Naive B cell (primary cell): ENCODE data around the gene ATM. TPM values are rescaled to one million over a fixed set of nuclear protein-coding genes. Genes with fewer than 3 reads are reported as not detected.
A peak's percentile ranks its signal among the peaks of the same experiment; 100 is the strongest.

Source experiments
- ATAC-seq, 2 donors: fragments of 150-1000 bp; cut with Tn5 transposase; 2 replicates each; pipeline ENCODE4 v1.10.0; 2021; ENCODE audit warnings: low read depth in 2 of 2, mild to moderate bottlenecking in 2 of 2, moderate library complexity in 2 of 2
- DNase-seq: peaks from one replicate; pipeline ENCODE4 v3.0.0; 2022
- H3K27ac Mint-ChIP-seq, 6 donors: one replicate each; pipeline ENCODE4 v1.8.0; 2020 to 2022; ENCODE audit warnings: mild to moderate bottlenecking in 6 of 6, mixed read lengths in 6 of 6, moderate library complexity in 5 of 6, inconsistent platforms in 2 of 6
- H3K27me3 Mint-ChIP-seq, 3 donors: one replicate each; pipeline ENCODE4 v1.8.0; 2021 to 2022; ENCODE audit warnings: mixed read lengths in 3 of 3, mild to moderate bottlenecking in 1 of 3
- H3K36me3 Mint-ChIP-seq, 2 donors: one replicate each; pipeline ENCODE4 v1.8.0; 2020 to 2022; ENCODE audit warnings: mixed read lengths in 2 of 2, inconsistent platforms in 1 of 2, mild to moderate bottlenecking in 1 of 2
- H3K4me1 Mint-ChIP-seq, 3 donors: one replicate each; pipeline ENCODE4 v1.8.0; 2020 to 2022; ENCODE audit warnings: mixed read lengths in 3 of 3, inconsistent platforms in 1 of 3, mild to moderate bottlenecking in 1 of 3, moderate library complexity in 1 of 3
- H3K4me3 Mint-ChIP-seq, 8 donors: one replicate each; pipeline ENCODE4 v1.8.0; 2020 to 2022; ENCODE audit warnings: mild to moderate bottlenecking in 8 of 8, mixed read lengths in 8 of 8, moderate library complexity in 8 of 8, inconsistent platforms in 2 of 8
- H3K9me3 Mint-ChIP-seq, 7 donors: one replicate each; pipeline ENCODE4 v1.8.0; 2020 to 2022; ENCODE audit warnings: mixed read lengths in 7 of 7, mild to moderate bottlenecking in 5 of 7, inconsistent platforms in 2 of 7, moderate library complexity in 1 of 7
- polyA plus RNA-seq, 6 donors: library from polyadenylated mRNA; unstranded; fragments of 300-500 nt; fragmentation: Illumina TruSeq; gene quantifications; one replicate each; pipeline ENCODE4 v1.2.3, GENCODE V29; 2021; ENCODE audit warnings: low read depth in 6 of 6

Gene ATM
- polyA plus RNA-seq, 6 donors from 2014 or later, result 36.3 to 68.2 (median 48.4) TPM

DNA sequence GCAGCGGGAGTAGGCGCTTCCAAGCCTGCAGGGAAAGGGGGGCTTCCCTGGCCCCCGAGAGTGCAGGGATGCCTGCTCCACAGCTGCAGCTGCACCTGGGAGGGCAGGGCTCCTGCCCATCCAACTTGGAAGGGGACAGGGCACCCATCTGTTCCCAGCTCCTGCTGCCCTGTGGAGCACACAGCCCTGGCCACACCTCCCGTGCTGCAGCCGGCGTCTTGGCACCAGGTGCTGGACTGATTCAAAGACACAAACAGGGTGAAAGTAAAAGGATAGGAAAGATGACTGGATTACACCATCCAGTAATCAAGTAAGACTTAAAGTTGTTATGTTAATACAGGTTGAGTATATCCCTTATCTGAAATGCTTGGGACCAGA is 15.2 kb upstream of the ATM start:
- Mint-ChIP-seq H3K9me3 (peaks cover 8 to 40% (median 27%) of the 10 kb centered on the region in 7 donors), H3K27ac (peak overlapping the region in 1 of 6 donors; percentile 65), H3K36me3 (peaks cover 43 to 55% of the 10 kb centered on the region in 2 donors), H3K27me3 (no peaks in the 10 kb centered on the region), H3K4me1 (peaks cover 13 to 50% (median 49%) of the 10 kb centered on the region in 3 donors), H3K4me3 (no peak overlapping the region)
- ATAC-seq (no peak), DNase-seq (no peak)

DNA sequence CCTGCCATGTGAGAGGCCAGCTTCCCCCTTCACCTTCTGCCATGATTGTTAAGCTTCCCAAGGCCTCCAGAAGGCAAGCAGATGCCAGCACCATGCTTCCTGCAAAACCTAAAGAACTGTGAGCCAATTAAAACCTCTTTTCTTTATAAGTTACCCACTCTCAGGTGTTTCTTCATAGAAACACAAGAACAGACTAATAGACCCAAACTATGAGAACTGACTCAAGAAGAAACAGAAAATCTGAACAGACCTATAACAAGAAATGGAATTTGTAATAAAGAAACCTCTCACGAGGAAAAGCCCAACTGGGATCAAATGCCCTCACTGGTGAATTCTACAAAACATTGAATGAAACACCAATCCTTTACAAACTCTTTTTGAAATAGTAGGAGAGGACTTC is 12.4 kb upstream of the ATM start:
- Mint-ChIP-seq H3K4me1 (peaks cover 9 to 52% (median 51%) of the 10 kb centered on the region in 3 donors), H3K27ac (peak overlapping the region in 3 of 6 donors; percentile 31 to 86 (median 32)), H3K36me3 (peaks cover 26 to 33% of the 10 kb centered on the region in 2 donors), H3K4me3 (no peak overlapping the region), H3K9me3 (peaks cover 0 to 21% (median 9%) of the 10 kb centered on the region in 7 donors), H3K27me3 (no peaks in the 10 kb centered on the region)
- DNase-seq (no peak), ATAC-seq (no peak)

DNA sequence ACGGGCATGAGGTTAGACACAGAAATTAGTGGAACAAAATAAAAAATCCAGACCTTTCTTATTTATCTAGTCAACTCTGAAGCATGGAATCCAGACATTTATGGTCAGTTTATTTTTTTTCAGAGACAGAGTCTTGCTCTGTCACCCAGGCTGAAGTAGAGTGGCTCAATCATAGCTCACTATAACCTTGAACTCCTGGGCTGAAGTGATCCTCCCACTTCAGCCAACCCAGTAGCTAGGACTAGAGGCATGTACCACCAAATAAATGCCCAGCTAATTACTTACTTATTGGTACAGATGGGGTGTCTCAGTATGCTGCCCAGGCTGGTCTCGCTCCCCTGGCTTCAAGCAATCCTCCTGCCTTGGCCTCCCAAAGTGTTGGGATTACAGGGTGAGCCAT is 9.1 kb upstream of the ATM start:
- H3K27me3 Mint-ChIP-seq, result no peaks in the 10 kb centered on the region
- ATAC-seq (no peak), DNase-seq (no peak)
- peaks cover 13 to 17% of the 10 kb centered on the region in 2 donors for H3K36me3 Mint-ChIP-seq
- peaks cover 24 to 71% (median 64%) of the 10 kb centered on the region in 3 donors for H3K4me1 Mint-ChIP-seq
- H3K27ac Mint-ChIP-seq, result peak overlapping the region in 2 of 6 donors; percentile 10 to 14
- no peak overlapping the region for H3K4me3 Mint-ChIP-seq
- H3K9me3 Mint-ChIP-seq, result peaks cover 0 to 5% (median under 1%) of the 10 kb centered on the region in 7 donors

DNA sequence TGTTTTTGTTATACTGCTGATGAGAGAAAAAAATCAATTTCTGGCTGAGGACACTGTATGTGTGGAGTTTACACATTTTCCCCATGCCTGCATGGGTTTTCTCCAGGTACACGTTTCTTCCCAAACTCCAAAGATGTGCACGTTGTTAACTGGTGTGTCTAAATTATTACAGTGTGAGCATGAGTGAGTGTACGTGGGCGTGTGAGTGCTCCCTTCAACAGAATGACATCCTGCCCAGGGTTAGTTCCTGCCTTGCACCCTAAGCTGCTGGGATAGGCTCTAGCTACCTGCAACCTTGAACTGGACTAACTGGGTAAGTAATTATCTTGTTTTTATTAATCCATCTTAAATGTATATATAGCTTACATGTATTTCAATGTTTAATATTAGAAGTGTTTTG is 5.9 kb upstream of the ATM start:
- Mint-ChIP-seq H3K9me3 (no peaks in the 10 kb centered on the region), H3K4me1 (peaks cover 54 to 79% (median 75%) of the 10 kb centered on the region in 3 donors), H3K27me3 (no peaks in the 10 kb centered on the region), H3K36me3 (peaks cover 9% of the 10 kb centered on the region in 2 donors), H3K4me3 (no peak overlapping the region), H3K27ac (peak overlapping the region in 2 of 6 donors; percentile 45 to 62)
- no peak for DNase-seq
- no peak for ATAC-seq

DNA sequence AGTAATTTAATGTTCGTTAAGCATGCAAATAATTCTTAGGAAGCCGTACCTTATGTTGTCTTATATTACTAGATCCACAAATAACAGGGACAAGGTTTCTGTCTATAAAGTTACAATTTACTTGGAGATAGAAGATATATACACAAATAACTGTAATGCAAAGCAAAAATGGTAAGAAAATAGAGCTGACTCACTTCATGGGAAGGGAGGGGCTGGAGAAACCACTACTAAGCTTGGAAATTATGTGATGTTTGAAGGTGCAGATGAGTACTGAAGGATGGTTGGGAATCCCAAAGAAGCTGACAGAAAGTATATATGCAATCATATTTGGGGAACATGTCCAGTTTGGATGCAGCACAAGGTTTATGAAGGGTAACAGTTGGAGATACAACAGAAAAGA is 4.4 kb upstream of the ATM start:
- Mint-ChIP-seq H3K9me3 (no peaks in the 10 kb centered on the region), H3K4me3 (peak overlapping the region in 1 of 8 donors; percentile 68), H3K27me3 (no peaks in the 10 kb centered on the region), H3K27ac (peak overlapping the region in 2 of 6 donors; percentile 4 to 26), H3K4me1 (peaks cover 57 to 70% (median 69%) of the 10 kb centered on the region in 3 donors), H3K36me3 (peaks cover 9% of the 10 kb centered on the region in 2 donors)
- DNase-seq (no peak), ATAC-seq (no peak)

DNA sequence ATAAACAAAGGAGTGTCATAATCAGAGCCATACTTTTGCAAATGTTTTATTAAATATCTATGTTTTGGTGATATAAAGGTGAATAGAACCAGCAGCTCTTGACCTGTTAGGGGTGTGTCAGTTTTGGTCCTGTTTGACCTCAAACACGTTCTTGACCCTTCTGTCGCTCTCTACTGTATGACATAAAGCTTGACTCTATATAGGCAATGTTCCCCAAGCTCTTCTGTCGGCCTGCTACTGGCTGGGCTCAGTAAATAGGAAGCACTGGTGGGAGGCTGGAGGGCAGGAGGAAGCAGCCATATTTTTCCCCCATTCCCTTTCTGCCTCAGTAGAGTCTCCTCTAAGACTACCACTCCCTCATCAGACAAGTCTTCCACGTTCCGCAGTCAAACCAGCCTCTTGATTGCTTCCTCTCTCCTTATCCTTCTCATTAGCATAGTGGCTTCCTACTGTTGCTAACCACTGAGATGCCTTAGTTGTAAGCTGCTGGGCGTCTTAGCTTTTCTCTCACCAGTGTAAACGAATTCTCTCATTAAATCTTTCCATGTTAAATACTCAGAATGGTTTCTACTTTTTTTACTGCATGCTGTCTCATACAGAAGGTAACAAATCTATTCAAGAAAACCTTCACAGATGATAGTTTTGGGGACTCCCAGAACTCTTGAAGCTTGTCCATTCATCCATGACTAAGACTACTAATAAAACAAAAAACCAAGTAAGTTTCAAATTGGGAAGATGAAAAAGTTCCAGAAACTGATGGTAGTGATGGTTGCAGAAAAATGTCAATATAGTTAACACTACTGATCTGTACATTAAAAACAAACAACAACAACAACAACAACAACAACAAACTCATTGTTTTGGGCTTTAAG is 3.7 kb upstream of the ATM start:
- ATAC-seq (no peak), DNase-seq (no peak)
- Mint-ChIP-seq H3K4me3 (peak overlapping the region in 4 of 8 donors; percentile 5 to 45 (median 35)), H3K4me1 (peaks cover 57 to 66% (median 63%) of the 10 kb centered on the region in 3 donors), H3K36me3 (peaks cover 9% of the 10 kb centered on the region in 2 donors), H3K27ac (peak overlapping the region in 1 of 6 donors; percentile 67), H3K9me3 (no peaks in the 10 kb centered on the region), H3K27me3 (no peaks in the 10 kb centered on the region)

DNA sequence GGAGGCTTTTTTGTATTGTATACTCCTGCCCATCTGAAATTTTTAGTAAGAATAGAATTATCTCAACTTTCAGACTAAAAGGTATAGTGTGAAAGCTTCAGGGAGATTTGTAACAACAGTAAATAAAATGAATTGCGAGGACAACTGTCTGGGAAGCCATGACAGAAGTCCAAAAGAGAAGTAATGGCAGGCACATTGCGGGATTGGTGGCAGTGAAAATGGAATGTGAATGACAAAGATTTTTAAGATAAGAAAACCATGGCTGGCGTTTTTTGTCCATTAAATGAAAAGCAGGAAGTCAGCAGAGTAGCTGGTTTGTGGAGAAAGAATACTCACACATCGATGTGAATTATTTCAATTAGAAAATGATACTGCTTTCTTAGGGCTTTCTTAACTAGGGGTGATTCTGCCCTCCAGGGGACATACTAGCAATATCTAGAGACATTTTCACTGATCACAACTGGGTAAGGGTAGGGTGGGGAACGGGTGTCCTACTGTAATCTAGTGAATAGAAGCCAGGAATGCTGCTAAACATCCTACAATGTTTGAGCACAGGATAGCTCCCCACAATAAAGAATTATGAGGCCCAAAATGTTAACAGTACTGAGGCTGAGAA is 2.0 kb upstream of the ATM start:
- H3K9me3 Mint-ChIP-seq, result no peaks in the 10 kb centered on the region
- H3K4me3 Mint-ChIP-seq, result no peak overlapping the region
- DNase-seq (no peak), ATAC-seq (no peak)
- no peaks in the 10 kb centered on the region for H3K27me3 Mint-ChIP-seq
- H3K36me3 Mint-ChIP-seq, result peaks cover 4 to 9% of the 10 kb centered on the region in 2 donors
- peaks cover 48 to 54% (median 50%) of the 10 kb centered on the region in 3 donors for H3K4me1 Mint-ChIP-seq
- no peak overlapping the region for H3K27ac Mint-ChIP-seq

DNA sequence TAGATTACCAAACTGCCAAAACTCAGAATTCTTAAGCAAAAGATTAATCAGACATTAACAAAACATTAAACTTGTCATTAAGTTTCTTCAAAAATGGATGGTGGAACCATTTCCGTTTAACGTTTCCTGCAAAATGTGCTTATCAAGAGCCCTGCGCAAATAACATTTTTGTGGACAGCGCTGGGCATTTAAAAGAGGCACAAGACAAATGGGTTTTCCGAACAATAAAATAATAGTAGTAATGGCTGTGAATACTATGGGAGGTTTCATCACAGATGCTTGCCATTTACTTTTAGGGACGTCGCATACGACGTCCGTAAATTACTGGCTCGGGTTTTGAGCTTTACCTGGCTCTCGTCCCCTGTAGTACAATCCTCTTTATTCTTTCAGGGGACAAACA is 1.5 kb upstream of the ATM start:
- no peak for ATAC-seq
- Mint-ChIP-seq H3K4me1 (peaks cover 45 to 53% (median 48%) of the 10 kb centered on the region in 3 donors), H3K36me3 (peaks cover 4 to 9% of the 10 kb centered on the region in 2 donors), H3K27ac (no peak overlapping the region), H3K27me3 (no peaks in the 10 kb centered on the region), H3K9me3 (no peaks in the 10 kb centered on the region), H3K4me3 (no peak overlapping the region)
- DNase-seq, result no peak

DNA sequence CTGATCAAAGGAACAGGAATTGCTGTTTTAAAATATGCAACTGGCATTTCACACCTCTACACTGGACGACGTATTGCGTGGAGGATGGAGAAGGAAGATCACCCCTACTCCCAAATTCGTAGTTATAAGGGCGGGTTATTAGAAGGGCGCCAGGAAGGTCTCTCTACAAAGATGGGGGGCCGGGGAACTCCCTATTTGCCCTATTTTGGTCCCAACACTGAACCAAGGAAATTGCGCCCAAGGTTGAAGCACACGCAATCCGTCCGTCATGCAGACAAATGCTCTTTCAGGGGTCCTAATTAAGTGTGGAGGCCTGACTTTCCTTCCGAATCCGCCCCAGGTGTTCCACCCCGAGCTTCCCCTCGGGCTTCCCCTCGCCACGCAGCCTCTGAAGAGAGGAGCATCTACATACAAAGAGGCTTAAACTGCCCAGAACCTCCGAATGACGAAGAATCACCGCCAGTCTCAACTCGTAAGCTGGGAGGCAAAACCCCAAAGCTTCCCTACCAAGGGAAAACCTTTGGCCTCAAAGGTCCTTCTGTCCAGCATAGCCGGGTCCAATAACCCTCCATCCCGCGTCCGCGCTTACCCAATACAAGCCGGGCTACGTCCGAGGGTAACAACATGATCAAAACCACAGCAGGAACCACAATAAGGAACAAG is 825 bp upstream of the ATM start:
- DNase-seq (no peak), ATAC-seq (peak; percentile 30 to 37)
- Mint-ChIP-seq H3K4me3 (no peak overlapping the region), H3K27me3 (no peaks in the 10 kb centered on the region), H3K4me1 (peaks cover 39 to 53% (median 52%) of the 10 kb centered on the region in 3 donors), H3K36me3 (peaks cover 4 to 9% of the 10 kb centered on the region in 2 donors), H3K9me3 (no peaks in the 10 kb centered on the region), H3K27ac (no peak overlapping the region)

DNA sequence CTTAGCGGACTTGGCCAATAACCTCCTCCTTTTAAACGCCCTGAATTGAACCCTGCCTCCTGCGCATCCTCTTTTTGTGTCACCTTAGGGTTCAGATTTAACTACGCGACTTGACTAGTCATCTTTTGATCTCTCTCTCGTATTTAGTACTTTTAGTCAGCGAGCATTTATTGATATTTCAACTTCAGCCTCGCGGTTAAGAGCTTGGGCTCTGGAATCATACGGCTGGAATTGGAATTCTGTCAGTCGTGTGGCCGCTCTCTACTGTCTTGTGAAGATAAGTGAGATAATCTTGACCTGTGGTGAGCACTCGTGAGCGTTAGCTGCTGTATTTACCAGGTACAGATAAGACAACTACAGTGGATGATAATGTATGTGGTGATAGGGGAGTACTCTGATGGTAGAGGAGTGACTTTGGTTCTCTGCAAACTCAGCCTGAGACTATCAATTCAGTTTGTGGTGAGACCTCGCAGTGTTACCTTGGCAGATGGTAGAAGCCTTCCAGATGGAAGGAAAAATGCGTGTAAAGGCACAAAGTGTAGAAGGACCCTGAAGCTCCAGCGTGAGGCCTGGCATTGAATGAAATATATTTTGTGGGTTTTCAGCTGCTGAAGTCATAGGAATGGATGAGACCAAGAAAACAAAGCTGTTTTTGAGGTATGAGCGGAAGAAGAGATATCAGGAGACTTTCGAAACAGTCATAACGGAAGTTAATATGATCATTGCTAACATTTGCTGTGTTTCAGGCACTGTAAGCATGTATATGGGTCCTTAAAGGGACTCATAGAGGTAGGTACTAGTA is 682 bp downstream of the ATM start:
- H3K27me3 Mint-ChIP-seq, result no peaks in the 10 kb centered on the region
- no peak overlapping the region for H3K27ac Mint-ChIP-seq
- H3K4me3 Mint-ChIP-seq, result no peak overlapping the region
- DNase-seq (no peak), ATAC-seq (no peak)
- H3K36me3 Mint-ChIP-seq, result peaks cover 6 to 9% of the 10 kb centered on the region in 2 donors
- H3K9me3 Mint-ChIP-seq, result no peaks in the 10 kb centered on the region
- peaks cover 29 to 50% (median 48%) of the 10 kb centered on the region in 3 donors for H3K4me1 Mint-ChIP-seq

DNA sequence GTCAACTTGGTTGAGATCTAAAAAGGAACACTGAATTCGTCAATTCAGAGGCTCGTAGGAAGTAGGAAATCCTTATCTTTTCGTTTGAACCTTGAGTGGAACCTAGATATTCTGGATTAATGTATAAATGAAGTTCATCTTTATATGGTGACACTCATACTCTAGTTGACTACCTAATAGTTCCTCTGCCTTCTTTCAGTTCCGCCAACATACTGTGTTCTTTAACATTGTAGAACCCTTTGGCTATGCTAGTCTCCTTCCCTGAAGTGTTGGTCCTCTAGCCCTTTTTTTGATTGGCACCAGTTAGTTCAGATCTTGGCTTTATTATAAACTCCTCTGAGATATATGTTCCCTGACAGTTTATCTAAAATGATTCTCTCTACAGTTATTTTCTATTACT is 1.5 kb downstream of the ATM start:
- DNase-seq (no peak), ATAC-seq (no peak)
- no peak overlapping the region for H3K4me3 Mint-ChIP-seq
- no peaks in the 10 kb centered on the region for H3K27me3 Mint-ChIP-seq
- no peaks in the 10 kb centered on the region for H3K9me3 Mint-ChIP-seq
- H3K27ac Mint-ChIP-seq, result peak overlapping the region in 1 of 6 donors; percentile 99
- peaks cover 28 to 45% (median 44%) of the 10 kb centered on the region in 3 donors for H3K4me1 Mint-ChIP-seq
- peaks cover 3 to 8% of the 10 kb centered on the region in 2 donors for H3K36me3 Mint-ChIP-seq

DNA sequence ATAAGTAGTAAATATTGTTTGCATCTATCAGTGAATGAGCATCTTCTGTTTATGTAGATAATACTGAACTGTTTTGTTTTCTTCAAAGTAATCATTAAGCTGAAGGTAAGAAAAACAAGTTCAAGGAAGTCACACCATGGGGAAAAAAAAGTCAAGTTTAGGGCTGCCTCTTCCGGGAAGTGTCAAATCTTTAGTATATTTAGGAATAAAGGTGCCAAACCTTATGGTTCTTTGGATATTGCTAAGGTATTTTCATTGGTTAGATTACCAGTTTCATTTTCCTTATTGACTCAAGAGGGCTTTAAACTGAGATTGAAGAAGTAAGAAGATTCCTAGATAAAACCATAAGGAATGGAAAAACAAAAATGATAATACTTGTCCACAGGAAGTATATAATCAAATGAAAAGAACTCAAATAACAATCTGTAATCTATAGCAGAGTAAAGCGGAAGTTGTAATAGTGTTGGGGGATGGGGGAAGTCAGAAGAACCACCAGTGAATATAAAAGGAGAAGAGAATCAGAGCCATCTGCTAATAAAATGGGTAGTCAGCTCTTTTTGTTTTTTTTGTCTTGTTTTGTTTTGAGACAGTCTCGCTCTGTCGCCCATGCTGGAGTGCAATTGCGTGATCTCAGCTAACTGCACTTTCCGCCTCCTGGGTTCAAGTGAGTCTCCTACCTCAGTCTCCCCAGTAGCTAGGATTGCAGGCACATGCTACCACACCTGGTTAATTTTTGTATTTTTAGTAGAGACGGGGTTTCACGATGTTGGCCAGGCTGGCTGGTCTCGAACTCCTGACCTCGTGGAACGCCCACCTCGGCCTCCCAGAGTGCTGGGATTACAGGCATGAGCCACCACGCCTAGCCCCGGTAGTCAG is 2.3 kb downstream of the ATM start:
- Mint-ChIP-seq H3K9me3 (no peaks in the 10 kb centered on the region), H3K27ac (peak overlapping the region in 2 of 6 donors; percentile 98 to 99), H3K27me3 (no peaks in the 10 kb centered on the region), H3K4me3 (no peak overlapping the region), H3K36me3 (peaks cover 0 to 7% of the 10 kb centered on the region in 2 donors), H3K4me1 (peaks cover 27 to 39% (median 36%) of the 10 kb centered on the region in 3 donors)
- peak; percentile 19 to 28 for ATAC-seq
- peak; percentile 81 for DNase-seq
